GM12892 (cell line): Measurements from ENCODE around the gene ALK.

ENCODE experiments used
- POLR2AphosphoS5 ChIP-seq: IDR thresholded peaks from 2 replicates; pipeline ENCODE4 v1.6.1; 2011; ENCODE audit warnings: low read depth, low read length, control low read depth
- TAF1 ChIP-seq: IDR thresholded peaks from 2 replicates; pipeline ENCODE4 v1.6.1; 2011; ENCODE audit warnings: low read depth, mild to moderate bottlenecking, control low read depth, low read length, borderline replicate concordance

DNA sequence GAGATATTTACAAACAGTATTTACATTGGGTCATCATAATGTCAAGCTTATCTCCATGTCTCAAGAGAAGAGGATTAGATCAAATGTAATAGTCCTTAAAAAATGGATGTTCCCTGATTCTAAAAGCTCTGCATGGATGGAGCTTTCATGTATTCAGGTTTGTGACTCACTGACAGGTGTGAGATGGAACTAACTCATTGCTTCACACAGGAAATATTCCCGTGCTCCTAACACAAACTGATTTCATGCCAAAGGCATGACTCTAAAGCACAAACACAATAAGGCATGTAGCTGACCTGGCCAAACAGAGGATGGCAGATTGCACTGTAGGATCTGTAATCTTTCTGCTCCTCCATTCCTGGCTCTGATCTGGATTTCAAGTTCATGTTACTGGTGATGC lies 110.0 kb downstream of the ALK start:
- TF ChIP-seq TAF1 (no peak), POLR2AphosphoS5 (no peak)
